ENCODE measurements around the gene CASZ1. TPM values are rescaled to one million over a fixed set of nuclear protein-coding genes. Genes with fewer than 3 reads are reported as not detected.
A peak's percentile ranks its signal among the peaks of the same experiment; 100 is the strongest.

Gene CASZ1
- total RNA-seq, 1 donor from 2014 or later, result 4.0 TPM

- H3K4me3 Mint-ChIP-seq (ENCODE audit: unreplicated experiment), result no peak overlapping the region
- no peaks in the 10 kb centered on the region for H3K36me3 Mint-ChIP-seq (ENCODE audit: low read depth, unreplicated experiment)
- H3K27me3 Mint-ChIP-seq (ENCODE audit: low read depth, unreplicated experiment), result peaks cover 8% of the 10 kb centered on the region
- H3K9me3 Mint-ChIP-seq (ENCODE audit: unreplicated experiment), result no peaks in the 10 kb centered on the region
- DNase-seq (ENCODE audit: low read depth) (no peak), FAIRE-seq (no peak)
- Histone ChIP-seq H3K27me3 (ENCODE audit: insufficient read depth, low read length) (peaks cover 8% of the 10 kb centered on the region), H3K27ac (ENCODE audit: low read depth, low read length) (no peak overlapping the region), H2AFZ (ENCODE audit: low read depth, low read length) (peak overlapping the region; percentile 26), H3K4me3 (ENCODE audit: insufficient read depth, low read depth, low read length) (no peak overlapping the region), H3K9me3 (ENCODE audit: insufficient read depth, low read depth, low read length) (peaks cover 6% of the 10 kb centered on the region), H3K36me3 (ENCODE audit: insufficient read depth, low read length) (no peaks in the 10 kb centered on the region), H3K79me2 (ENCODE audit: insufficient read depth, low read length) (no peaks in the 10 kb centered on the region), H4K20me1 (ENCODE audit: insufficient read depth, low read length) (no peaks in the 10 kb centered on the region), H3K9ac (ENCODE audit: low read length) (no peak overlapping the region), H3K4me1 (ENCODE audit: insufficient read depth, low read length) (no peaks in the 10 kb centered on the region), H3K4me2 (ENCODE audit: low read length) (peak overlapping the region; percentile 54)
- H3K27ac Mint-ChIP-seq (ENCODE audit: unreplicated experiment), result no peak overlapping the region
- no peaks in the 10 kb centered on the region for H3K4me1 Mint-ChIP-seq (ENCODE audit: low read depth, unreplicated experiment)
- TF ChIP-seq EZH2 (IDR thresholded peaks at IDR 0.05; ENCODE audit: insufficient read depth, low read length) (no peak), CTCF (IDR thresholded peaks at IDR 0.05; ENCODE audit: insufficient read depth, low read depth, low read length) (no peak)
Observed at GRCh38 chr1:10639775-10640578, 156.5 kb downstream of the CASZ1 start.

GRCh38 chr1:10639011-10639774 is 157.3 kb downstream of the CASZ1 start:
- no peak overlapping the region for H3K27ac Mint-ChIP-seq (ENCODE audit: unreplicated experiment)
- Histone ChIP-seq H2AFZ (ENCODE audit: low read depth, low read length) (peak overlapping the region; percentile 26), H3K9me3 (ENCODE audit: insufficient read depth, low read depth, low read length) (peaks cover 6% of the 10 kb centered on the region), H3K27me3 (ENCODE audit: insufficient read depth, low read length) (peaks cover 8% of the 10 kb centered on the region), H3K36me3 (ENCODE audit: insufficient read depth, low read length) (no peaks in the 10 kb centered on the region), H3K4me2 (ENCODE audit: low read length) (peak overlapping the region; percentile 66), H3K79me2 (ENCODE audit: insufficient read depth, low read length) (no peaks in the 10 kb centered on the region), H3K27ac (ENCODE audit: low read depth, low read length) (no peak overlapping the region), H3K9ac (ENCODE audit: low read length) (no peak overlapping the region), H3K4me1 (ENCODE audit: insufficient read depth, low read length) (no peaks in the 10 kb centered on the region), H4K20me1 (ENCODE audit: insufficient read depth, low read length) (no peaks in the 10 kb centered on the region), H3K4me3 (ENCODE audit: insufficient read depth, low read depth, low read length) (no peak overlapping the region)
- no peak overlapping the region for H3K4me3 Mint-ChIP-seq (ENCODE audit: unreplicated experiment)
- no peaks in the 10 kb centered on the region for H3K4me1 Mint-ChIP-seq (ENCODE audit: low read depth, unreplicated experiment)
- peaks cover 7% of the 10 kb centered on the region for H3K27me3 Mint-ChIP-seq (ENCODE audit: low read depth, unreplicated experiment)
- no peak for DNase-seq (ENCODE audit: low read depth)
- no peak for FAIRE-seq
- no peak for TF ChIP-seq CTCF (IDR thresholded peaks at IDR 0.05; ENCODE audit: insufficient read depth, low read depth, low read length)
- TF ChIP-seq EZH2 (IDR thresholded peaks at IDR 0.05; ENCODE audit: insufficient read depth, low read length), result peak; percentile 38
- no peaks in the 10 kb centered on the region for H3K36me3 Mint-ChIP-seq (ENCODE audit: low read depth, unreplicated experiment)
- H3K9me3 Mint-ChIP-seq (ENCODE audit: unreplicated experiment), result no peaks in the 10 kb centered on the region
